ENCODE measurements around the gene CTIF.

DNA sequence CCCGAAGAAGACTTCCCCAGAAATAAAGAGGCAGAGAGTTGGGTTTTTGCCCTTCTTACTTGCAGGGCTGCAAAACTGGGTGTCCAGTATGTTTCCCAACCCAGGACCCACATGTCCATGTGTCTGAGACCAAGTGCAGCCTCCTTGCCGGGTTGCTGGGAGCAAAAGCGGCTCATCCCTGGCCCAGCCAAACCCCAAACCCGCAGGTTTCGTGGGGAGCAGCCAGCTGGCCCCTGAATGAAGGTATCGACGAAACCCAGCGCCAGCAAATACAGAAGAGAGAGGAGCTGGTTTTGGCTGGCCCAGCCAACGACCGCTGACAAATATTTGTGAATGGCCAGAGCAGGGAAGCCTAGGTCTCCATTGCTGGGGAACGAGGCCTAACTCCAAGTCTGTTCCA, 214.9 kb downstream of the CTIF start:
- TF ChIP-seq, protein P1, sequence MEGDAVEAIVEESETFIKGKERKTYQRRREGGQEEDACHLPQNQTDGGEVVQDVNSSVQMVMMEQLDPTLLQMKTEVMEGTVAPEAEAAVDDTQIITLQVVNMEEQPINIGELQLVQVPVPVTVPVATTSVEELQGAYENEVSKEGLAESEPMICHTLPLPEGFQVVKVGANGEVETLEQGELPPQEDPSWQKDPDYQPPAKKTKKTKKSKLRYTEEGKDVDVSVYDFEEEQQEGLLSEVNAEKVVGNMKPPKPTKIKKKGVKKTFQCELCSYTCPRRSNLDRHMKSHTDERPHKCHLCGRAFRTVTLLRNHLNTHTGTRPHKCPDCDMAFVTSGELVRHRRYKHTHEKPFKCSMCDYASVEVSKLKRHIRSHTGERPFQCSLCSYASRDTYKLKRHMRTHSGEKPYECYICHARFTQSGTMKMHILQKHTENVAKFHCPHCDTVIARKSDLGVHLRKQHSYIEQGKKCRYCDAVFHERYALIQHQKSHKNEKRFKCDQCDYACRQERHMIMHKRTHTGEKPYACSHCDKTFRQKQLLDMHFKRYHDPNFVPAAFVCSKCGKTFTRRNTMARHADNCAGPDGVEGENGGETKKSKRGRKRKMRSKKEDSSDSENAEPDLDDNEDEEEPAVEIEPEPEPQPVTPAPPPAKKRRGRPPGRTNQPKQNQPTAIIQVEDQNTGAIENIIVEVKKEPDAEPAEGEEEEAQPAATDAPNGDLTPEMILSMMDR (IDR thresholded peaks at IDR 0.05; ENCODE audit: poor library complexity, severe bottlenecking) = no peak
- TF ChIP-seq MXI1 (conservative IDR thresholded peaks at IDR 0.05; ENCODE audit: poor library complexity, severe bottlenecking) = no peak
- TF ChIP-seq, protein P2, sequence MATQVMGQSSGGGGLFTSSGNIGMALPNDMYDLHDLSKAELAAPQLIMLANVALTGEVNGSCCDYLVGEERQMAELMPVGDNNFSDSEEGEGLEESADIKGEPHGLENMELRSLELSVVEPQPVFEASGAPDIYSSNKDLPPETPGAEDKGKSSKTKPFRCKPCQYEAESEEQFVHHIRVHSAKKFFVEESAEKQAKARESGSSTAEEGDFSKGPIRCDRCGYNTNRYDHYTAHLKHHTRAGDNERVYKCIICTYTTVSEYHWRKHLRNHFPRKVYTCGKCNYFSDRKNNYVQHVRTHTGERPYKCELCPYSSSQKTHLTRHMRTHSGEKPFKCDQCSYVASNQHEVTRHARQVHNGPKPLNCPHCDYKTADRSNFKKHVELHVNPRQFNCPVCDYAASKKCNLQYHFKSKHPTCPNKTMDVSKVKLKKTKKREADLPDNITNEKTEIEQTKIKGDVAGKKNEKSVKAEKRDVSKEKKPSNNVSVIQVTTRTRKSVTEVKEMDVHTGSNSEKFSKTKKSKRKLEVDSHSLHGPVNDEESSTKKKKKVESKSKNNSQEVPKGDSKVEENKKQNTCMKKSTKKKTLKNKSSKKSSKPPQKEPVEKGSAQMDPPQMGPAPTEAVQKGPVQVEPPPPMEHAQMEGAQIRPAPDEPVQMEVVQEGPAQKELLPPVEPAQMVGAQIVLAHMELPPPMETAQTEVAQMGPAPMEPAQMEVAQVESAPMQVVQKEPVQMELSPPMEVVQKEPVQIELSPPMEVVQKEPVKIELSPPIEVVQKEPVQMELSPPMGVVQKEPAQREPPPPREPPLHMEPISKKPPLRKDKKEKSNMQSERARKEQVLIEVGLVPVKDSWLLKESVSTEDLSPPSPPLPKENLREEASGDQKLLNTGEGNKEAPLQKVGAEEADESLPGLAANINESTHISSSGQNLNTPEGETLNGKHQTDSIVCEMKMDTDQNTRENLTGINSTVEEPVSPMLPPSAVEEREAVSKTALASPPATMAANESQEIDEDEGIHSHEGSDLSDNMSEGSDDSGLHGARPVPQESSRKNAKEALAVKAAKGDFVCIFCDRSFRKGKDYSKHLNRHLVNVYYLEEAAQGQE (IDR thresholded peaks at IDR 0.05; ENCODE audit: borderline replicate concordance) = no peak
- no peak for TF ChIP-seq RAD21 (conservative IDR thresholded peaks at IDR 0.05)
- no peak for TF ChIP-seq POLR2AphosphoS5 (IDR thresholded peaks at IDR 0.05)
- no peak for TF ChIP-seq EP300 (conservative IDR thresholded peaks at IDR 0.05; ENCODE audit: poor library complexity, severe bottlenecking)
- no peak for TF ChIP-seq EZH2 (IDR thresholded peaks at IDR 0.05; ENCODE audit: borderline replicate concordance, insufficient read depth, low read length, poor library complexity, severe bottlenecking)

All from neural cell (in vitro differentiated cells).